ENCODE data around the gene TFB1M. TPM values are rescaled to one million over a fixed set of nuclear protein-coding genes. Genes with fewer than 3 reads are reported as not detected.
A peak's percentile ranks its signal among the peaks of the same experiment; 100 is the strongest.
"Not testable (repeated sequence)": the region's sequence is repeated elsewhere in the genome, so short reads cannot be mapped to it uniquely, and the experiment has no call there.

TFB1M gene
- total RNA-seq, 2 donors from 2014 or later, result 38.8 to 43.0 TPM

- TF ChIP-seq CTCF (conservative IDR thresholded peaks at IDR 0.05), result no peak
- Histone ChIP-seq H3K36me3 (ENCODE audit: control insufficient read depth, insufficient read depth, low read length) (no peaks in the 10 kb centered on the region), H3K9ac (ENCODE audit: extremely low read depth, low read length, poor library complexity, severe bottlenecking) (no peak overlapping the region), H3K27me3 (ENCODE audit: control insufficient read depth, insufficient read depth, low read length, poor library complexity, severe bottlenecking) (no peaks in the 10 kb centered on the region), H3K9me3 (ENCODE audit: control insufficient read depth, low read length) (peaks cover 59% of the 10 kb centered on the region), H3K4me3 (ENCODE audit: low read length) (peak overlapping the region; percentile 64), H3K27ac (ENCODE audit: low read depth, low read length) (no peak overlapping the region), H3K4me1 (ENCODE audit: control insufficient read depth, insufficient read depth, low read length) (no peaks in the 10 kb centered on the region)
- Mint-ChIP-seq H3K36me3 (ENCODE audit: low read depth) (peaks cover 7% of the 10 kb centered on the region), H3K4me3 (no peak overlapping the region), H3K9me3 (peaks cover 52% of the 10 kb centered on the region), H3K27me3 (ENCODE audit: insufficient read depth) (no peaks in the 10 kb centered on the region), H3K4me1 (peaks cover 9% of the 10 kb centered on the region), H3K27ac (no peak overlapping the region)
- DNase-seq, result no peak
- WGBS, 2 experiments (ENCODE audit: insufficient coverage in 1 of 2, insufficient read length in 1 of 2), result 96 to 100% methylated on average over 2 of the region's 2 CpGs
Observed at GRCh38 chr6:155341130-155341828, 27.0 kb upstream of the TFB1M start.

GRCh38 chr6:155340464-155341129, 26.3 kb upstream of the TFB1M start:
- no peak overlapping the region for H3K4me3 Mint-ChIP-seq
- Histone ChIP-seq H3K27ac (ENCODE audit: low read depth, low read length) (no peak overlapping the region), H3K4me1 (ENCODE audit: control insufficient read depth, insufficient read depth, low read length) (no peaks in the 10 kb centered on the region), H3K36me3 (ENCODE audit: control insufficient read depth, insufficient read depth, low read length) (no peaks in the 10 kb centered on the region), H3K9ac (ENCODE audit: extremely low read depth, low read length, poor library complexity, severe bottlenecking) (no peak overlapping the region), H3K27me3 (ENCODE audit: control insufficient read depth, insufficient read depth, low read length, poor library complexity, severe bottlenecking) (no peaks in the 10 kb centered on the region), H3K4me3 (ENCODE audit: low read length) (peak overlapping the region; percentile 64), H3K9me3 (ENCODE audit: control insufficient read depth, low read length) (peaks cover 63% of the 10 kb centered on the region)
- H3K36me3 Mint-ChIP-seq (ENCODE audit: low read depth), result peaks cover 7% of the 10 kb centered on the region
- peaks cover 9% of the 10 kb centered on the region for H3K4me1 Mint-ChIP-seq
- DNase-seq, result peak; percentile 72
- H3K9me3 Mint-ChIP-seq, result peaks cover 52% of the 10 kb centered on the region
- peak overlapping the region; percentile 7 for H3K27ac Mint-ChIP-seq
- peak; percentile 79 for TF ChIP-seq CTCF (conservative IDR thresholded peaks at IDR 0.05)
- no peaks in the 10 kb centered on the region for H3K27me3 Mint-ChIP-seq (ENCODE audit: insufficient read depth)
- 84 to 86% methylated on average over 2 of the region's 2 CpGs for WGBS, 2 experiments (ENCODE audit: insufficient coverage in 1 of 2, insufficient read length in 1 of 2)

GRCh38 chr6:155339929-155340328, 25.6 kb upstream of the TFB1M start:
- peaks cover 53% of the 10 kb centered on the region for H3K9me3 Mint-ChIP-seq

GRCh38 chr6:155338237-155338636, 24.0 kb upstream of the TFB1M start:
- H3K27ac ChIP-seq (ENCODE audit: low read depth, low read length); H3K4me1 Mint-ChIP-seq; H3K27me3 Mint-ChIP-seq (ENCODE audit: insufficient read depth); DNase-seq; H3K36me3 ChIP-seq (ENCODE audit: control insufficient read depth, insufficient read depth, low read length); H3K36me3 Mint-ChIP-seq (ENCODE audit: low read depth); H3K27me3 ChIP-seq (ENCODE audit: control insufficient read depth, insufficient read depth, low read length, poor library complexity, severe bottlenecking); H3K4me3 Mint-ChIP-seq; H3K4me1 ChIP-seq (ENCODE audit: control insufficient read depth, insufficient read depth, low read length); H3K9ac ChIP-seq (ENCODE audit: extremely low read depth, low read length, poor library complexity, severe bottlenecking); H3K27ac Mint-ChIP-seq: not testable (repeated sequence)
- H3K9me3 Mint-ChIP-seq, result peaks cover 50% of the 10 kb centered on the region
- H3K9me3 ChIP-seq (ENCODE audit: control insufficient read depth, low read length), result peaks cover 61% of the 10 kb centered on the region
- peak overlapping the region; percentile 71 for H3K4me3 ChIP-seq (ENCODE audit: low read length)

More at GRCh38 chr6:155339929-155340328, 25.6 kb upstream of the TFB1M start:
- peak overlapping the region; percentile 7 for H3K27ac Mint-ChIP-seq
- H3K27ac ChIP-seq (ENCODE audit: low read depth, low read length); H3K9ac ChIP-seq (ENCODE audit: extremely low read depth, low read length, poor library complexity, severe bottlenecking); H3K4me1 Mint-ChIP-seq; H3K4me1 ChIP-seq (ENCODE audit: control insufficient read depth, insufficient read depth, low read length); H3K36me3 ChIP-seq (ENCODE audit: control insufficient read depth, insufficient read depth, low read length); H3K36me3 Mint-ChIP-seq (ENCODE audit: low read depth); H3K27me3 ChIP-seq (ENCODE audit: control insufficient read depth, insufficient read depth, low read length, poor library complexity, severe bottlenecking); H3K27me3 Mint-ChIP-seq (ENCODE audit: insufficient read depth); DNase-seq; H3K4me3 Mint-ChIP-seq; H3K4me3 ChIP-seq (ENCODE audit: low read length): not testable (repeated sequence)
- H3K9me3 ChIP-seq (ENCODE audit: control insufficient read depth, low read length), result peaks cover 63% of the 10 kb centered on the region
- WGBS, 2 experiments (ENCODE audit: insufficient coverage in 1 of 2, insufficient read length in 1 of 2), result 83 to 90% methylated on average over 2 to 4 of the region's 4 CpGs
